Loucy (cell line): ENCODE results near the gene PTPRO.
A peak's percentile ranks its signal among the peaks of the same experiment; 100 is the strongest.

ENCODE experiments used
- H2AFZ ChIP-seq: fragments of 200-600 bp; sonication (generic); 2 replicates; pipeline ENCODE4 v1.6.0; 2016; ENCODE audit warnings: antibody characterized with exemption, mild to moderate bottlenecking, low read length, moderate library complexity
- H3F3A ChIP-seq: fragments of 200-600 bp; 2 replicates; pipeline ENCODE4 v1.6.0; 2016; ENCODE audit warnings: antibody characterized with exemption, low read depth, mild to moderate bottlenecking
- H3K27me3 ChIP-seq: fragments of 200-600 bp; sonication (generic); 2 replicates; pipeline ENCODE4 v1.6.1; 2014; ENCODE audit warnings: low read length, mild to moderate bottlenecking; ENCODE audit not compliant: insufficient read depth, poor library complexity, severe bottlenecking
- H3K36me3 ChIP-seq: fragments of 200-600 bp; sonication (generic); 2 replicates; pipeline ENCODE4 v1.6.1; 2016; ENCODE audit warnings: low read length; ENCODE audit not compliant: insufficient read depth
- H3K4me1 ChIP-seq: fragments of 200-600 bp; sonication (generic); 2 replicates; pipeline ENCODE4 v1.5.1; 2014; ENCODE audit warnings: low read length, mild to moderate bottlenecking; ENCODE audit not compliant: insufficient read depth, poor library complexity, severe bottlenecking
- H3K4me2 ChIP-seq: fragments of 200-600 bp; sonication (generic); 2 replicates; pipeline ENCODE4 v1.6.0; 2014; ENCODE audit warnings: antibody characterized with exemption, low read length, low read depth, mild to moderate bottlenecking; ENCODE audit not compliant: poor library complexity, severe bottlenecking
- H3K4me3 ChIP-seq: fragments of 200-600 bp; sonication (generic); 2 replicates; pipeline ENCODE4 v1.5.1; 2014; ENCODE audit warnings: low read length, mild to moderate bottlenecking, mixed read lengths; ENCODE audit not compliant: poor library complexity, severe bottlenecking
- H3K79me2 ChIP-seq: fragments of 200-600 bp; sonication (generic); 2 replicates; pipeline ENCODE4 v1.6.1; 2014; ENCODE audit warnings: low read length; ENCODE audit not compliant: insufficient read depth
- H3K9ac ChIP-seq: fragments of 200-600 bp; sonication (generic); 2 replicates; pipeline ENCODE4 v1.6.0; 2014; ENCODE audit warnings: mild to moderate bottlenecking, low read depth, low read length, moderate library complexity; ENCODE audit not compliant: poor library complexity, severe bottlenecking
- H3K9me2 ChIP-seq: fragments of 200-600 bp; sonication (generic); replicated peaks from 2 replicates; pipeline ENCODE4 v1.6.1; 2016; ENCODE audit warnings: low read depth, low read length, mixed read lengths
- H3K9me3 ChIP-seq: fragments of 200-600 bp; sonication (generic); 2 replicates; pipeline ENCODE4 v1.6.1; 2014; ENCODE audit warnings: mild to moderate bottlenecking, antibody characterized with exemption, low read length, low read depth; ENCODE audit not compliant: insufficient read depth
- H4K20me1 ChIP-seq: fragments of 200-600 bp; sonication (generic); 2 replicates; pipeline ENCODE4 v1.6.0; 2014; ENCODE audit warnings: antibody characterized with exemption, low read length, mild to moderate bottlenecking; ENCODE audit not compliant: insufficient read depth, poor library complexity, severe bottlenecking
- EZH2phosphoT487 ChIP-seq: fragments of 200-600 bp; IDR thresholded peaks from 2 replicates; pipeline ENCODE4 v1.6.1; 2018; ENCODE audit warnings: antibody characterized with exemption, mild to moderate bottlenecking, moderate library complexity, borderline replicate concordance
- TF ChIP-seq, protein P1 (sequence below): fragments of 200-600 bp; sonication (generic); conservative IDR thresholded peaks from 2 replicates; pipeline ENCODE4 v1.5.1; 2014; ENCODE audit warnings: mild to moderate bottlenecking, antibody characterized with exemption, low read length

Gene PTPRO

DNA sequence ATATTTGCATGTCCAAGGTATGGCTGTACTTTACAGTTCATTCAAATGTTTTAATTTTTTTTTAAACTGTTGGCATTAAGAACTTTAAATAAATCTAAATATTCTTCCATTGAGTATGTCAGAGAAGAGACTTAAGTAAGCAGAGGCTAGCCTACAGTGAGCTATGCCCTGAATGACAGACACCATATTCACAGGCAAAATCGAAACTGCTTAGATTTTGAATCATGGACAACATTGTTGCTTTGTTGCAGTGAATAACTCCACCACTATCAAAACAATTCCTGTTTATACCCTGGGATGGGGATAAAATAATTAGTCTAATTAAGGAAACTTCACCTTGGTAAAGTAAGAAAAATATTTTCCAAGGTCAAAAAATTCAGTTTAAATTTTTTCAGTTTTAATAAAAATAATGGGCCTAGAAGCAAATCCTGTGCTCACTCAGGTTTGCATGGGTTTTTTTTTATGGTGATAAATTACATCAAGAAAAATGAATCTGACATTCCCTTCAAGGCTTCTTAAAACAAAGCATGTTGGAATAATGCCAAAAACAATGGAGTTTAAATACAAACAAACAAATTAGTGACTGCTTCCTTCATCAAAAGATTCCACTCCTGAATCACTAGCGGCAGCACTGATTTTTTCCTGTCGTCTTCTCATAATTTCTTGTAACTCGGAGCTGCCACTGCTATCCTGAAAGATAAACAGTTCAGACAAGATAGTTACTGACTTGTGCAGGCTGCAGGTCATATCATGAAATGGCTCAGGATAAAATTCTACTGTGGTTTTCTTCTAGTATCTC lies 298.6 kb downstream of the PTPRO start:
- Histone ChIP-seq H3K36me3 (no peaks in the 10 kb centered on the region), H3F3A (no peaks in the 10 kb centered on the region), H3K4me1 (no peaks in the 10 kb centered on the region), H3K4me2 (no peak overlapping the region), H3K27me3 (no peaks in the 10 kb centered on the region), H3K9me2 (no peaks in the 10 kb centered on the region), H3K9me3 (0 out of 2 replicates have a peak, but pooled peaks cover 3% of the 10 kb centered on the region), H2AFZ (no peak overlapping the region), H3K79me2 (no peaks in the 10 kb centered on the region), H3K9ac (no peak overlapping the region), H4K20me1 (no peaks in the 10 kb centered on the region), H3K4me3 (no peak overlapping the region)
- no peak for TF ChIP-seq EZH2phosphoT487
- TF ChIP-seq, protein P1, sequence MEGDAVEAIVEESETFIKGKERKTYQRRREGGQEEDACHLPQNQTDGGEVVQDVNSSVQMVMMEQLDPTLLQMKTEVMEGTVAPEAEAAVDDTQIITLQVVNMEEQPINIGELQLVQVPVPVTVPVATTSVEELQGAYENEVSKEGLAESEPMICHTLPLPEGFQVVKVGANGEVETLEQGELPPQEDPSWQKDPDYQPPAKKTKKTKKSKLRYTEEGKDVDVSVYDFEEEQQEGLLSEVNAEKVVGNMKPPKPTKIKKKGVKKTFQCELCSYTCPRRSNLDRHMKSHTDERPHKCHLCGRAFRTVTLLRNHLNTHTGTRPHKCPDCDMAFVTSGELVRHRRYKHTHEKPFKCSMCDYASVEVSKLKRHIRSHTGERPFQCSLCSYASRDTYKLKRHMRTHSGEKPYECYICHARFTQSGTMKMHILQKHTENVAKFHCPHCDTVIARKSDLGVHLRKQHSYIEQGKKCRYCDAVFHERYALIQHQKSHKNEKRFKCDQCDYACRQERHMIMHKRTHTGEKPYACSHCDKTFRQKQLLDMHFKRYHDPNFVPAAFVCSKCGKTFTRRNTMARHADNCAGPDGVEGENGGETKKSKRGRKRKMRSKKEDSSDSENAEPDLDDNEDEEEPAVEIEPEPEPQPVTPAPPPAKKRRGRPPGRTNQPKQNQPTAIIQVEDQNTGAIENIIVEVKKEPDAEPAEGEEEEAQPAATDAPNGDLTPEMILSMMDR, result no peak

DNA sequence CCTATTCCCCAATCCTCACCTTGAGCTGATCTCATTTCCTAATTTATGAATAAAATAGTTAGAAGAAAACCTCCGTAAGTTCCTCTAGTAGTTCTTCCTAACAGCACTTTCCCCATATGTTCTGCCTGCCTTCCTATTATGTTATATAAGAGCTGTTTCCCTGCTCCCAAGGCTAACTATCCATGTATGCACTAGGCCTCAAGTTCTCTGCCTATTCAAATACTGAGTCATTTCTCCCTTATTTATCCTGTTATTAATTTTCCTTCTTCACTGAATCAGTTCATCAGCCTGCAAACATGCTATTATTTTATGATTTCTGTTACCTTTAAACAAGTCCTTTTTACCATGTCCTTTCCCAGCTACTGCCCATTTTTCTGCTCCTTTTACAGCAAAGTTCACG lies 302.8 kb downstream of the PTPRO start:
- Histone ChIP-seq H3K9me2 (no peaks in the 10 kb centered on the region), H3K36me3 (no peaks in the 10 kb centered on the region), H3K4me1 (no peaks in the 10 kb centered on the region), H3K9me3 (no peaks in the 10 kb centered on the region), H3K4me2 (no peak overlapping the region), H3K79me2 (no peaks in the 10 kb centered on the region), H2AFZ (no peak overlapping the region), H3F3A (no peaks in the 10 kb centered on the region), H3K9ac (no peak overlapping the region), H4K20me1 (no peaks in the 10 kb centered on the region), H3K4me3 (no peak overlapping the region), H3K27me3 (no peaks in the 10 kb centered on the region)
- TF ChIP-seq EZH2phosphoT487, result no peak
- TF ChIP-seq, protein P1, result no peak

DNA sequence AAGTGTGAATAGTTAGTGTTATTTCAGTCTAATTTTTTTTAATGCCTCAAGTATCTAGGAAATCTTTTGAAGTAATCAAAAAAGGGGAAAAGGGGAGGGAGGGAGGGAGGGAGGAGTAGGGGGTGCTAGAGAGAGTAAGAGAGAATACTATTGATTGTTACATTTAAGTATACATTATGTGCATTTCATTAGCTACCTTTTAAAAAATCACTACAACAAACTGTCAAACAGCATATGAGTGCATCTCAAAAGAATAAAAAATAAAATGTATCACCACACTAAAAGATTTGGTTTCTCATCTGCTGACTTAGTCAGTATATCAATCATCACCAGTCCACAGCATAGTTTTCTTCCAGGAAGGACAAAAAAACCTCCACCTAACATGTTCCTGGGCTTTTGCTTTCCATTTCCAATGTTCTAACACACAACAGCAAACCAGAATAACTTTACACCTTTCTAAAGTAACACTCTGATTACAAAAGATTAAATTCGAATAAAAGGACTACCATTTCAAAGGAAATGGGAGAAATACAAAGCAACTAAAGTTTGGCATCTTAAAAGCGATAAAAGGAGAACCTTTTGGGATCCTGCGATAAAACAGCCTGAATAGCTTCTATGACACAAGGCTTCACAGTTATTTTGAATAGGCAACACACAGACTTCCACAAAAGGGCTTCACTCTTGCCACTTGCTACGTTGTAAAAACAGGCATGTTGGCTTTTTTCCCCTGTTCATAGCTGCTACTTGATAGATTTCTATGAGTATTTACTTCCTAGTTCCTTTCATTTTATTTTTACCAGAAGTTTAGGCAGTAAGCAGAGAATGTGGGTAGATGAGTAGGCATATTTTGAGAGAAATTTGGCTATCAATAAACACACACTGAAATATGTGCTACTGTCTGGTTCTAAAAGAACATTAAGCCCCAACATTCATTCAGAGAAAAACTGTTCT lies 306.0 kb downstream of the PTPRO start:
- Histone ChIP-seq H3K9ac (no peak overlapping the region), H4K20me1 (no peaks in the 10 kb centered on the region), H3K79me2 (no peaks in the 10 kb centered on the region), H2AFZ (peak overlapping the region; percentile 51; the same call in 1 of the 2 replicates), H3K9me3 (no peaks in the 10 kb centered on the region), H3K9me2 (no peaks in the 10 kb centered on the region), H3K36me3 (no peaks in the 10 kb centered on the region), H3K4me3 (no peak overlapping the region), H3K27me3 (no peaks in the 10 kb centered on the region), H3K4me2 (no peak overlapping the region), H3F3A (no peaks in the 10 kb centered on the region), H3K4me1 (no peaks in the 10 kb centered on the region)
- no peak for TF ChIP-seq EZH2phosphoT487
- TF ChIP-seq, protein P1, result no peak
